Measurements from ENCODE around the gene OR5B21.

- TF ChIP-seq CTCF (IDR thresholded peaks at IDR 0.05): no peak
- TF ChIP-seq POLR2A (IDR thresholded peaks at IDR 0.05): no peak
Observed at GRCh38 chr11:58546841-58547240, 38.9 kb upstream of the OR5B21 start.
